H1 (cell line): ENCODE results near the gene RBMY1D. TPM values are rescaled to one million over a fixed set of nuclear protein-coding genes. Genes with fewer than 3 reads are reported as not detected.
"Not testable (repeated sequence)": the region's sequence is repeated elsewhere in the genome, so short reads cannot be mapped to it uniquely, and the experiment has no call there.

Experiments used
- CTCF ChIA-PET: fragments of 300-600 bp; sonication (Branson Sonifier 250); formaldehyde crosslinking; loops from one replicate; lab custom pipeline; 2021; ENCODE audit not compliant: partially characterized antibody; lab: Charles Lee
- POLR2A ChIA-PET: fragments of 300-600 bp; sonication (Branson Sonifier 250); formaldehyde crosslinking; loops from one replicate; lab custom pipeline; 2021; ENCODE audit warnings: inconsistent platforms; ENCODE audit not compliant: partially characterized antibody; lab: Charles Lee
- DNase-seq, 2 experiments: peaks; one replicate each; pipeline versions ENCODE4 v3.0.0 to v3.0.0-alpha.2; 2010 to 2022; ENCODE audit warnings: low spot score in 2 of 2, low read depth in 1 of 2, mixed read lengths in 1 of 2
- FAIRE-seq: peaks from 2 replicates; lab custom pipeline; 2011; peaks lifted over from hg19 to GRCh38; lab: Jason Lieb, UNC
- H2AFZ ChIP-seq: 2 replicates; pipeline ENCODE4 v1.8.1; 2012; ENCODE audit warnings: low read length, inconsistent platforms
- H2AK5ac ChIP-seq: 2 replicates; pipeline ENCODE4 v1.6.1; 2013; ENCODE audit warnings: low read depth, low read length
- H2BK120ac ChIP-seq: replicated peaks from 2 replicates; pipeline ENCODE3; 2013; ENCODE audit warnings: low read depth, low read length, inconsistent platforms
- H2BK12ac ChIP-seq: 2 replicates; pipeline ENCODE4 v1.6.1; 2013; ENCODE audit warnings: low read depth, low read length
- H2BK15ac ChIP-seq: 2 replicates; pipeline ENCODE4 v1.6.1; 2013; ENCODE audit warnings: low read length
- H2BK20ac ChIP-seq: 2 replicates; pipeline ENCODE4 v1.6.1; 2013; ENCODE audit warnings: low read length
- H2BK5ac ChIP-seq: 2 replicates; pipeline ENCODE4 v1.6.1; 2013; ENCODE audit warnings: low read depth, low read length
- H3K14ac ChIP-seq: 2 replicates; pipeline ENCODE4 v1.6.1; 2013; ENCODE audit warnings: inconsistent platforms; ENCODE audit not compliant: insufficient read length
- H3K18ac ChIP-seq: 2 replicates; pipeline ENCODE4 v1.6.1; 2013; ENCODE audit warnings: low read length; ENCODE audit errors: extremely low read depth
- H3K23ac ChIP-seq: 2 replicates; pipeline ENCODE4 v1.6.1; 2013; ENCODE audit warnings: inconsistent platforms; ENCODE audit not compliant: insufficient read length
- H3K23me2 ChIP-seq: 2 replicates; pipeline ENCODE4 v1.6.1; 2013; ENCODE audit warnings: low read depth, low read length
- H3K27ac ChIP-seq: 2 replicates; pipeline ENCODE4 v1.6.1; 2011; ENCODE audit warnings: low read depth, low read length, inconsistent platforms
- H3K27me3 ChIP-seq, 4 experiments: replicated peaks in 1 of 4; 1 replicate in 1 of 4; 2 replicates in 3 of 4; pipeline versions ENCODE4 v1.6.1 to v1.8.1; 2011 to 2013; ENCODE audit warnings: low read length in 3 of 4, mild to moderate bottlenecking in 3 of 4, inconsistent platforms in 2 of 4, mixed read lengths in 2 of 4, moderate library complexity in 1 of 4; ENCODE audit not compliant: control insufficient read depth in 3 of 4, insufficient read depth in 3 of 4; ENCODE audit errors: extremely low read depth in 1 of 4
- H3K36me3 ChIP-seq, 4 experiments: 2 replicates each; pipeline versions ENCODE4 v1.6.1 to v1.8.1; 2011 to 2013; ENCODE audit warnings: mild to moderate bottlenecking in 4 of 4, low read length in 3 of 4, moderate library complexity in 2 of 4, control low read depth in 1 of 4, inconsistent platforms in 1 of 4; ENCODE audit not compliant: insufficient read depth in 4 of 4, control insufficient read depth in 2 of 4
- H3K4ac ChIP-seq: replicated peaks from 2 replicates; pipeline ENCODE3; 2013; ENCODE audit warnings: low read length, low read depth, mixed read lengths, inconsistent platforms; ENCODE audit not compliant: insufficient read length
- H3K4me1 ChIP-seq, 4 experiments: replicated peaks in 1 of 4; 1 replicate in 1 of 4; 2 replicates in 3 of 4; pipeline versions ENCODE4 v1.6.1 to v1.8.1; 2011 to 2013; ENCODE audit warnings: low read length in 3 of 4, inconsistent platforms in 2 of 4, mixed read lengths in 1 of 4; ENCODE audit not compliant: insufficient read depth in 4 of 4, control insufficient read depth in 3 of 4
- H3K4me2 ChIP-seq, 2 experiments: 2 replicates each; pipeline versions ENCODE4 v1.6.1 to v1.8.1; 2011 to 2013; ENCODE audit warnings: low read depth in 2 of 2, low read length in 2 of 2, control low read depth in 1 of 2, inconsistent platforms in 1 of 2, mild to moderate bottlenecking in 1 of 2; ENCODE audit not compliant: insufficient read depth in 1 of 2
- H3K4me3 ChIP-seq, 4 experiments: fragments of 200-600, 300-600 bp in 1 of 4; sonication (generic), shearing (Covaris generic), sonication (Bioruptor Twin) in 1 of 4; 2 replicates each; pipeline versions ENCODE4 v1.5.1 to v1.8.1; 2011 to 2016; ENCODE audit warnings: low read length in 4 of 4, low read depth in 3 of 4, control low read depth in 2 of 4, inconsistent platforms in 2 of 4, mild to moderate bottlenecking in 2 of 4, mixed read lengths in 1 of 4, moderate library complexity in 1 of 4; ENCODE audit not compliant: insufficient read depth in 2 of 4; ENCODE audit errors: extremely low read depth in 1 of 4
- H3K56ac ChIP-seq: replicated peaks from 2 replicates; pipeline ENCODE3; 2013; ENCODE audit warnings: low read depth, mild to moderate bottlenecking, mixed read lengths, low read length, inconsistent platforms; ENCODE audit not compliant: insufficient read length
- H3K79me1 ChIP-seq: 2 replicates; pipeline ENCODE4 v1.6.1; 2013; ENCODE audit warnings: low read depth, low read length, control low read depth
- H3K79me2 ChIP-seq, 2 experiments: 2 replicates each; pipeline versions ENCODE4 v1.6.1 to v1.8.1; 2012 to 2013; ENCODE audit warnings: low read length in 2 of 2, mild to moderate bottlenecking in 2 of 2, inconsistent platforms in 1 of 2; ENCODE audit not compliant: insufficient read depth in 2 of 2, control insufficient read depth in 1 of 2
- H3K9ac ChIP-seq, 4 experiments: replicated peaks in 1 of 4; 1 replicate in 1 of 4; 2 replicates in 3 of 4; pipeline versions ENCODE4 v1.6.1 to v1.8.1; 2011 to 2013; ENCODE audit warnings: low read depth in 3 of 4, low read length in 3 of 4, control low read depth in 2 of 4, mild to moderate bottlenecking in 2 of 4, moderate library complexity in 2 of 4, inconsistent platforms in 1 of 4; ENCODE audit errors: extremely low read depth in 1 of 4
- H3K9me3 ChIP-seq, 2 experiments: 2 replicates each; pipeline versions ENCODE4 v1.6.1 to v1.8.1; 2012 to 2013; ENCODE audit warnings: mild to moderate bottlenecking in 2 of 2, moderate library complexity in 2 of 2, control low read depth in 1 of 2, inconsistent platforms in 1 of 2, low read depth in 1 of 2, low read length in 1 of 2, mixed read lengths in 1 of 2; ENCODE audit not compliant: insufficient read depth in 2 of 2
- H4K20me1 ChIP-seq, 2 experiments: replicated peaks in 1 of 2; 2 replicates each; pipeline versions ENCODE3 to v1.8.1; 2011 to 2013; ENCODE audit warnings: inconsistent platforms in 2 of 2, low read length in 2 of 2, mild to moderate bottlenecking in 1 of 2; ENCODE audit not compliant: insufficient read depth in 2 of 2, control insufficient read depth in 1 of 2
- H4K5ac ChIP-seq: 2 replicates; pipeline ENCODE4 v1.6.1; 2013; ENCODE audit warnings: low read length, low read depth, mixed read lengths, inconsistent platforms; ENCODE audit not compliant: insufficient read length
- H4K8ac ChIP-seq: 2 replicates; pipeline ENCODE4 v1.8.0; 2013; ENCODE audit warnings: mild to moderate bottlenecking, moderate library complexity, low read length, inconsistent platforms; ENCODE audit not compliant: insufficient read depth; ENCODE audit errors: extremely low read depth
- H4K91ac ChIP-seq: replicated peaks from 2 replicates; pipeline ENCODE3; 2013; ENCODE audit warnings: low read length, mixed read lengths, inconsistent platforms; ENCODE audit not compliant: insufficient read length
- WGBS, 2 experiments: shearing (Covaris generic) in 1 of 2; methylation state at CpG; one replicate each; pipeline versions ENCODE4 v1.1.6 to v1.1.7; 2013 to 2015; ENCODE audit warnings: low lambda C conversion rate in 2 of 2, mixed read lengths in 2 of 2, inconsistent platforms in 1 of 2, low coverage in 1 of 2, missing lambda C conversion rate in 1 of 2; ENCODE audit not compliant: insufficient replicate concordance in 2 of 2, insufficient coverage in 1 of 2, insufficient read length in 1 of 2; ENCODE audit errors: extremely low coverage in 1 of 2, missing lambda C conversion rate in 1 of 2; 5-methylcytosine and 5-hydroxymethylcytosine counted together
- polyA plus RNA-seq, 7 experiments: library from polyadenylated mRNA; depleted of rRNA in 3 of 7; stranded (reverse) in 5 of 7; unstranded in 2 of 7; fragments of >200 nt in 5 of 7; fragments of 200-250 nt in 2 of 7; gene quantifications; 1 replicate in 5 of 7; 2 replicates in 1 of 7; 4 replicates in 1 of 7; pipeline versions ENCODE4 v1.2.1 to v1.2.3, GENCODE V29; 2011 to 2013; ENCODE audit warnings: missing spikeins in 2 of 7, mixed read lengths in 2 of 7
- total RNA-seq: library from RNA; stranded (reverse); fragmentation: NEBNext Ultra II Directional; extraction: Animal tissue kit (Norgen Biotek cat#: 25700); gene quantifications from 2 replicates; pipeline ENCODE4 v1.2.1, GENCODE V29; 2021

The RBMY1D gene
- total and polyA plus RNA-seq, 2 of the 8 experiments (the other 6 are each of a cell fraction or from before 2014, with no cell fraction given) = not detected

DNA sequence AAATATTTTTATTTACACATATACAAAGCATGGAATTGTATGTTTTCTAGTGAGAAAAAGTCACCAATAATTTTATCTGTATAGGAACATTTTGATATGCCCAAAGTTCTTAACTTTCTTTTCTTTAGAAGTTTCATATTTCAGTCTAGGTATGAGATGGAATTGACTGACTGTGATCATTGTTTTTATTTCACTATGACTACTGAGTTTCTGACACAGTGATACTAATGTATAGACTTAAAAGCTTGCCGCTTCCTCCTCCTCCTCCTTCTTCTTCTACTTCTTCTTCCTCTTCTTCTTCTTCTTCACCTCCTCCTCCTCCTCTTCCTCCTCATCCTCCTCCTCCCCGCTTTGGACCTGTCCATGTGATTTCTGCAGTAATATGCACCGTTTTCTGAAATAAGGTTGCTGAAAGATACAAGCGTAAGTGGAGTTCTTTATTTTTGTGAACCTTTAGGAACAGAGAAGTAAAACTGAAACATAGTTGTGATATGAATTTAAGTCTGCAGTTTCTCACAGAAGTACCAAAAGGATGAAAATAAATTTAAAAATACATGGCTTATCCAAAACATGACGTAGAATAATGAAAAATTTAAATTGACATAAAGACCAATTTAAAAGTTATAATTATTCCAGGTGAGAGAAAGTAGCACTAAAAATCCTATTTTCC, 24.8 kb downstream of the RBMY1D start:
- H3K9me3 ChIP-seq, H2BK120ac ChIP-seq, FAIRE-seq, H3K14ac ChIP-seq, H3K27me3 ChIP-seq, H3K79me2 ChIP-seq, H3K23ac ChIP-seq, H3K4ac ChIP-seq, H3K4me3 ChIP-seq, H3K9ac ChIP-seq, H2BK15ac ChIP-seq, H4K91ac ChIP-seq, H3K79me1 ChIP-seq, H2AFZ ChIP-seq, H3K23me2 ChIP-seq, H2AK5ac ChIP-seq, H2BK20ac ChIP-seq, H2BK5ac ChIP-seq, H3K56ac ChIP-seq, H3K4me1 ChIP-seq, DNase-seq, H4K20me1 ChIP-seq, H4K8ac ChIP-seq, H4K5ac ChIP-seq, H3K27ac ChIP-seq, H3K4me2 ChIP-seq, CTCF ChIA-PET, POLR2A ChIA-PET, H3K36me3 ChIP-seq, H3K18ac ChIP-seq, H2BK12ac ChIP-seq: not testable (repeated sequence)
- WGBS, 2 experiments = no CpG with 5 or more reads among the region's 5 CpGs
